ENCODE measurements around the gene ADAMTS6. TPM values are rescaled to one million over a fixed set of nuclear protein-coding genes. Genes with fewer than 3 reads are reported as not detected.
"Not testable (repeated sequence)": the region's sequence is repeated elsewhere in the genome, so short reads cannot be mapped to it uniquely, and the experiment has no call there.

ADAMTS6 gene
- total RNA-seq, 1 experiment from 2014 or later: 2.8 TPM

DNA sequence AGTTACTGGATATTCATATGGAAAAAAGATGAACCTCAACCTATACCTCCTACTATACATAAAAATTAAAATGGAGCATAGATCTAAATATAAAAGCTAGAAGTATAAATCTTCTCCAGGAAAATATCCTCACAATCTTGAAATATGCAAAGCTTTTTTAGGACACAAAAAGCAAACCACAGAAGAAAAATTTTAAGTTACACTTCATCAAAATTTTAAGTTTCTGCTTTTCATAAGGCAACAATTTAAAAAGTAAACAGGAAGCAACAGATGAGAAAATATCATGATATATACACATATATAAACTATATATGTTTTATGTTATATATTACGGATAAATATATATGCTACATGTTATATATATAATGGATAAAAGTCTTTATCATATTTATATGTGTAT is 157.5 kb downstream of the ADAMTS6 start (continued):
- TF ChIP-seq PRDM15 (CRISPR knock-in tag; IDR thresholded peaks at IDR 0.05) (no peak), AR (CRISPR knock-in tag; IDR thresholded peaks at IDR 0.05) (no peak), FOXP1 (CRISPR knock-in tag; IDR thresholded peaks at IDR 0.05; ENCODE audit: borderline replicate concordance) (no peak), ZNF317 (CRISPR knock-in tag; IDR thresholded peaks at IDR 0.05; ENCODE audit: borderline replicate concordance, low read depth) (no peak), E2F5 (CRISPR knock-in tag; IDR thresholded peaks at IDR 0.05) (no peak), PREB (CRISPR knock-in tag; IDR thresholded peaks at IDR 0.05; ENCODE audit: borderline replicate concordance) (no peak)

DNA sequence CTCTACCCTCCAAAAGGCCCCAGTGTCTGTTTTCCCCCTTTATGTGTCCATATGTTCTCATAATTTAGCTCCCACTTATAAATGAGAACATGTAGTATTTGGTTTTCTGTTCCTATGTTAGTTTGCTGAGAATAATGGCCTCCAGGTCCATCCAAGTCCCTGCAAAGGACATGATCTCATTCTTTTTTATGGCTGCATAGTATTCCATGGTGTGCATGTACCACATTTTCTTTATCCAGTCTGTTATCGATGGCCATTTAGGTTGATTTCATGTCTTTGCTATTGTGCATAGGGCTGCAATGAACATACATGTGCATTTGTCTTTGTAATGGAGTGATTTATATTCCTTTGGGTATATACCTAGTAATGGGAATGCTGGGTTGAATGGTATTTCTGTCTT is 161.0 kb downstream of the ADAMTS6 start:
- ATAC-seq; H3K9me3 Mint-ChIP-seq; H3K27me3 Mint-ChIP-seq (ENCODE audit: low read depth); H3K27ac Mint-ChIP-seq; H3K4me3 Mint-ChIP-seq; DNase-seq (ENCODE audit: low spot score); POLR2A ChIA-PET; H3K36me3 Mint-ChIP-seq; CTCF ChIA-PET; H3K4me1 Mint-ChIP-seq: not testable (repeated sequence)

DNA sequence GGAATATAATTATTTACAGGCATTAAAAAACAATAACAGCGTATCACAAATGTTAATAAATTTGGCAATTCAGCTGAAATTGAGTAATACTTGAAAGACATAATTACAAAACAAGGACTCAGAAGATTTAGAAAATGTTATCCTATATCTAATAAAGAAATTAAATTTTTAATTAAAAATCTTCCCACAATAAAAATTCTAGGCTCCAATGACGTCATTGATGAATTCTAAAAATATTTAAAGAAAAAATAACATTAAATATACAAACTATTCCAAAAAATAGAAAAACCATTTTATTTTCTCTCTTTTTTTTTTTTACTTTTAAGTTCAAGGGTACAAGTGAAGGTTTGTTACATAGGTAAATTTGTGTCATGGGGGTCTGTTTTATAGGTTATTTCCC is 161.5 kb downstream of the ADAMTS6 start:
- Mint-ChIP-seq H3K27ac (no peak overlapping the region), H3K9me3 (peaks cover 5% of the 10 kb centered on the region), H3K27me3 (ENCODE audit: low read depth) (no peaks in the 10 kb centered on the region), H3K4me3 (no peak overlapping the region), H3K4me1 (no peaks in the 10 kb centered on the region), H3K36me3 (no peaks in the 10 kb centered on the region)
- no peak for DNase-seq (ENCODE audit: low spot score)
- POLR2A ChIA-PET: no interaction called here
- CTCF ChIA-PET: no interaction called here
- ATAC-seq: no peak
- TF ChIP-seq, protein P1, sequence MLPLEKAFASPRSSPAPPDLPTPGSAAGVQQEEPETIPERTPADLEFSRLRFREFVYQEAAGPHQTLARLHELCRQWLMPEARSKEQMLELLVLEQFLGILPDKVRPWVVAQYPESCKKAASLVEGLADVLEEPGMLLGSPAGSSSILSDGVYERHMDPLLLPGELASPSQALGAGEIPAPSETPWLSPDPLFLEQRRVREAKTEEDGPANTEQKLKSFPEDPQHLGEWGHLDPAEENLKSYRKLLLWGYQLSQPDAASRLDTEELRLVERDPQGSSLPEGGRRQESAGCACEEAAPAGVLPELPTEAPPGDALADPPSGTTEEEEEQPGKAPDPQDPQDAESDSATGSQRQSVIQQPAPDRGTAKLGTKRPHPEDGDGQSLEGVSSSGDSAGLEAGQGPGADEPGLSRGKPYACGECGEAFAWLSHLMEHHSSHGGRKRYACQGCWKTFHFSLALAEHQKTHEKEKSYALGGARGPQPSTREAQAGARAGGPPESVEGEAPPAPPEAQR (CRISPR knock-in tag; IDR thresholded peaks at IDR 0.05): no peak
- no peak for TF ChIP-seq ZNF138 (CRISPR knock-in tag; conservative IDR thresholded peaks at IDR 0.05)
- TF ChIP-seq PREB (CRISPR knock-in tag; IDR thresholded peaks at IDR 0.05; ENCODE audit: borderline replicate concordance): no peak
- TF ChIP-seq IRF1 (CRISPR knock-in tag; IDR thresholded peaks at IDR 0.05): no peak
- TF ChIP-seq ZNF423 (CRISPR knock-in tag; IDR thresholded peaks at IDR 0.05): no peak
- TF ChIP-seq, protein P2, sequence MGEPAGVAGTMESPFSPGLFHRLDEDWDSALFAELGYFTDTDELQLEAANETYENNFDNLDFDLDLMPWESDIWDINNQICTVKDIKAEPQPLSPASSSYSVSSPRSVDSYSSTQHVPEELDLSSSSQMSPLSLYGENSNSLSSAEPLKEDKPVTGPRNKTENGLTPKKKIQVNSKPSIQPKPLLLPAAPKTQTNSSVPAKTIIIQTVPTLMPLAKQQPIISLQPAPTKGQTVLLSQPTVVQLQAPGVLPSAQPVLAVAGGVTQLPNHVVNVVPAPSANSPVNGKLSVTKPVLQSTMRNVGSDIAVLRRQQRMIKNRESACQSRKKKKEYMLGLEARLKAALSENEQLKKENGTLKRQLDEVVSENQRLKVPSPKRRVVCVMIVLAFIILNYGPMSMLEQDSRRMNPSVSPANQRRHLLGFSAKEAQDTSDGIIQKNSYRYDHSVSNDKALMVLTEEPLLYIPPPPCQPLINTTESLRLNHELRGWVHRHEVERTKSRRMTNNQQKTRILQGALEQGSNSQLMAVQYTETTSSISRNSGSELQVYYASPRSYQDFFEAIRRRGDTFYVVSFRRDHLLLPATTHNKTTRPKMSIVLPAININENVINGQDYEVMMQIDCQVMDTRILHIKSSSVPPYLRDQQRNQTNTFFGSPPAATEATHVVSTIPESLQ (CRISPR knock-in tag; IDR thresholded peaks at IDR 0.05): no peak
- no peak for TF ChIP-seq CBFB (CRISPR knock-in tag; IDR thresholded peaks at IDR 0.05; ENCODE audit: low read depth)
- TF ChIP-seq CREB1 (CRISPR knock-in tag; IDR thresholded peaks at IDR 0.05): no peak
- TF ChIP-seq GABPB1 (CRISPR knock-in tag; IDR thresholded peaks at IDR 0.05): no peak
- TF ChIP-seq ZNF416 (CRISPR knock-in tag; IDR thresholded peaks at IDR 0.05): no peak
- no peak for TF ChIP-seq E2F5 (CRISPR knock-in tag; IDR thresholded peaks at IDR 0.05)
- no peak for TF ChIP-seq ZNF263 (CRISPR knock-in tag; IDR thresholded peaks at IDR 0.05; ENCODE audit: low read depth)
